ENCODE data around the gene CCDC47. TPM values are rescaled to one million over a fixed set of nuclear protein-coding genes. Genes with fewer than 3 reads are reported as not detected.

Gene CCDC47
- total and polyA plus RNA-seq, 2 of the 13 experiments (the other 11 are each of a cell fraction or from before 2014, with no cell fraction given): 59.3 to 99.5 TPM

- TF ChIP-seq IKZF5 (CRISPR knock-in tag; IDR thresholded peaks at IDR 0.05) (peak; percentile 64; the same call in 1 of the 2 replicates), GPBP1L1 (CRISPR knock-in tag; IDR thresholded peaks at IDR 0.05) (no peak), ATF3 (CRISPR knock-in tag; IDR thresholded peaks at IDR 0.05) (peak; percentile 71), SP140L (CRISPR knock-in tag; IDR thresholded peaks at IDR 0.05; ENCODE audit: borderline replicate concordance) (no peak; the same call in 1 of the 2 replicates), SCMH1 (CRISPR knock-in tag; IDR thresholded peaks at IDR 0.05; ENCODE audit: borderline replicate concordance) (no peak), ZKSCAN5 (CRISPR knock-in tag; IDR thresholded peaks at IDR 0.05) (no peak), ATM (IDR thresholded peaks at IDR 0.05; ENCODE audit: borderline replicate concordance) (no peak; the same call in 1 of the 2 replicates), SYNCRIP (IDR thresholded peaks at IDR 0.05; ENCODE audit: insufficient read depth, low read depth, low read length) (no peak), ZBTB2 (CRISPR knock-in tag; IDR thresholded peaks at IDR 0.05; ENCODE audit: low read depth) (peak; percentile 91; the same call in 1 of the 2 replicates), FOXC1 (CRISPR knock-in tag; IDR thresholded peaks at IDR 0.05; ENCODE audit: borderline replicate concordance) (peak; percentile 87; the same call in 1 of the 2 replicates), ZFP36L2 (CRISPR knock-in tag; IDR thresholded peaks at IDR 0.05) (no peak; the same call in 1 of the 2 replicates), TARDBP (CRISPR knock-in tag; IDR thresholded peaks at IDR 0.05) (peak; percentile 87), RAD21 (CRISPR knock-in tag; IDR thresholded peaks at IDR 0.05) (peak; percentile 41), ASH2L (IDR thresholded peaks at IDR 0.05; ENCODE audit: insufficient read length, low read depth, low read length) (peak; percentile 87), NFE2L2 (IDR thresholded peaks at IDR 0.05; ENCODE audit: low read length) (no peak), ZNF496 (CRISPR knock-in tag; IDR thresholded peaks at IDR 0.05; ENCODE audit: insufficient replicate concordance) (no peak), NCOR1 (IDR thresholded peaks at IDR 0.05; ENCODE audit: borderline replicate concordance, low read length) (peak; percentile 75; the same call in 1 of the 2 replicates), BRF2 (CRISPR knock-in tag; IDR thresholded peaks at IDR 0.05) (peak; percentile 24; the same call in 1 of the 2 replicates), NR1H2 (CRISPR knock-in tag; IDR thresholded peaks at IDR 0.05; ENCODE audit: borderline replicate concordance, low read depth) (no peak), NBN (conservative IDR thresholded peaks at IDR 0.05) (no peak)
Observed at GRCh38 chr17:63773272-63774140, at the start of gene CCDC47 (continued).
